ENCODE measurements around the gene FBXO5. TPM values are rescaled to one million over a fixed set of nuclear protein-coding genes. Genes with fewer than 3 reads are reported as not detected.
A peak's percentile ranks its signal among the peaks of the same experiment; 100 is the strongest.

FBXO5 gene

DNA sequence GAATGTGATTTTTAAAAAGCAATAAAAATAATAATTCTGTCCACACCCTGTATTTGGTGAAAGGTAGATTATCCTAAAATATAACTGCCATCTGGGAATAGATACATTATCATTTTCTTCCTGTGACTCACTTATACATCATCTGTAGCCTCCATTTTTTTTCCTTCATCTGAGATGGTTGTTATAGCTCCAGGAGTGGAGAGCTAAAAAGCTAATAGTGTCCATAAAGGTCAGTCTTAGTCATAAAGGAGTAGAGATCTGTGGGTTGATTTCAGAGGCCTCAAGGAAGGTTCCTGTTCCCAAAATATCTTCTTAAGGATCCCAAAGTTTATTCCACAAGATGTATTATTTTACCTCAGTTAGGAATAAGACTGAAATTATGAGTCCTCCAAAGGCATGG, 41.1 kb downstream of the FBXO5 start:
- Histone ChIP-seq H3K9ac (ENCODE audit: low read length) (no peak overlapping the region), H3K27ac (ENCODE audit: low read length, poor library complexity, severe bottlenecking) (no peak overlapping the region), H2BK15ac (ENCODE audit: low read depth, poor library complexity, severe bottlenecking) (no peak overlapping the region), H2AK5ac (ENCODE audit: low read length, severe bottlenecking) (no peak overlapping the region), H2BK5ac (ENCODE audit: low read depth, low read length, poor library complexity, severe bottlenecking) (no peak overlapping the region), H4K8ac (ENCODE audit: low read length) (no peak overlapping the region), H2BK120ac (ENCODE audit: low read depth, low read length) (no peak overlapping the region), H3K27me3 (ENCODE audit: control insufficient read depth in 1 of 2, insufficient read depth in 1 of 2, low read length in 2 of 2) (no peaks in the 10 kb centered on the region), H3K4me3 (ENCODE audit: insufficient read depth in 1 of 2, low read depth in 1 of 2, low read length in 2 of 2) (no peak overlapping the region), H3K4me1 (ENCODE audit: control insufficient read depth, insufficient read depth, low read depth, low read length) (no peaks in the 10 kb centered on the region), H3K36me3 (ENCODE audit: control insufficient read depth in 1 of 2, insufficient read depth in 2 of 2, low read depth in 1 of 2, low read length in 2 of 2) (no peaks in the 10 kb centered on the region), H3K79me1 (replicated peaks; ENCODE audit: low read length, poor library complexity, severe bottlenecking) (no peaks in the 10 kb centered on the region), H3K4ac (ENCODE audit: low read depth in 1 of 2, low read length in 2 of 2) (no peak overlapping the region), H3K23ac (ENCODE audit: low read length in 2 of 2) (no peak overlapping the region), H3K14ac (ENCODE audit: low read length in 2 of 2) (no peak overlapping the region), H2BK12ac (ENCODE audit: low read length in 2 of 2) (no peak overlapping the region), H4K91ac (ENCODE audit: low read length) (no peak overlapping the region), H3K18ac (ENCODE audit: low read depth in 1 of 2, low read length in 2 of 2) (no peak overlapping the region), H2AFZ (ENCODE audit: low read depth, low read length) (no peak overlapping the region), H3K9me3 (ENCODE audit: control insufficient read depth, low read length) (no peaks in the 10 kb centered on the region), H3K4me2 (ENCODE audit: low read length, poor library complexity, severe bottlenecking) (no peak overlapping the region)
- DNase-seq = no peak

DNA sequence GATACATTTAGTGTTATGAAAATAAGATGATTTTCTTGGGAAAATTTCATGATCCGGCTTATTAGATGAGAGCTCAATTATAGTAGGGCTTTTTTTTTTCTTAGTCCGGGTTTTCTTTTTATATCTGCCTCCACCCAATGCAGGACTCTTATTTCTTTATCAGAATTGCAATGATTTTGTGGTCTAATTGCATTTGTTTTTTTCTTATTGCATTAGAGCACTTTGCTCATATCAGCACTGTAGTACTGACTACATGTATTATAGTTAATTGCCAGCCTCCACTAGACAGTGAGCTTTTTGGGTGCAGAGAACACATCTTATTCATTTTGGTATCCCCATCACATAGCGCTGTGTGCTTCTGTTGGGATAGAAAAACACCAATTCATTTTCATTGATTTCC, 50.0 kb downstream of the FBXO5 start:
- Histone ChIP-seq H3K79me1 (replicated peaks; ENCODE audit: low read length, poor library complexity, severe bottlenecking) (no peaks in the 10 kb centered on the region), H3K18ac (ENCODE audit: low read depth in 1 of 2, low read length in 2 of 2) (no peak overlapping the region), H4K8ac (ENCODE audit: low read length) (no peak overlapping the region), H2AK5ac (ENCODE audit: low read length, severe bottlenecking) (no peak overlapping the region), H3K23ac (ENCODE audit: low read length in 2 of 2) (no peak overlapping the region), H3K9ac (ENCODE audit: low read length) (no peak overlapping the region), H2AFZ (ENCODE audit: low read depth, low read length) (no peak overlapping the region), H3K4me3 (ENCODE audit: insufficient read depth in 1 of 2, low read depth in 1 of 2, low read length in 2 of 2) (no peak overlapping the region), H3K36me3 (ENCODE audit: control insufficient read depth in 1 of 2, insufficient read depth in 2 of 2, low read depth in 1 of 2, low read length in 2 of 2) (no peaks in the 10 kb centered on the region), H2BK12ac (ENCODE audit: low read length in 2 of 2) (no peak overlapping the region), H3K4me2 (ENCODE audit: low read length, poor library complexity, severe bottlenecking) (no peak overlapping the region), H2BK15ac (ENCODE audit: low read depth, poor library complexity, severe bottlenecking) (no peak overlapping the region), H3K27me3 (ENCODE audit: control insufficient read depth in 1 of 2, insufficient read depth in 1 of 2, low read length in 2 of 2) (peaks cover 0 to 6% of the 10 kb centered on the region in 2 experiments), H3K4ac (ENCODE audit: low read depth in 1 of 2, low read length in 2 of 2) (no peak overlapping the region), H3K4me1 (ENCODE audit: control insufficient read depth, insufficient read depth, low read depth, low read length) (no peaks in the 10 kb centered on the region), H2BK120ac (ENCODE audit: low read depth, low read length) (no peak overlapping the region), H2BK5ac (ENCODE audit: low read depth, low read length, poor library complexity, severe bottlenecking) (no peak overlapping the region), H3K14ac (ENCODE audit: low read length in 2 of 2) (no peak overlapping the region), H4K91ac (ENCODE audit: low read length) (no peak overlapping the region), H3K27ac (ENCODE audit: low read length, poor library complexity, severe bottlenecking) (no peak overlapping the region), H3K9me3 (ENCODE audit: control insufficient read depth, low read length) (no peaks in the 10 kb centered on the region)
- 75% methylated on average over 1 of the region's 3 CpGs for WGBS
- DNase-seq = no peak

GRCh38 chr6:152922706-152923105, 60.1 kb downstream of the FBXO5 start:
- Histone ChIP-seq H2AK5ac (ENCODE audit: low read length, severe bottlenecking) (no peak overlapping the region), H3K27ac (ENCODE audit: low read length, poor library complexity, severe bottlenecking) (no peak overlapping the region), H3K4ac (ENCODE audit: low read depth in 1 of 2, low read length in 2 of 2) (no peak overlapping the region), H2BK12ac (ENCODE audit: low read length in 2 of 2) (no peak overlapping the region), H2BK120ac (ENCODE audit: low read depth, low read length) (no peak overlapping the region), H3K9ac (ENCODE audit: low read length) (no peak overlapping the region), H3K36me3 (ENCODE audit: control insufficient read depth in 1 of 2, insufficient read depth in 2 of 2, low read depth in 1 of 2, low read length in 2 of 2) (no peaks in the 10 kb centered on the region), H2BK15ac (ENCODE audit: low read depth, poor library complexity, severe bottlenecking) (no peak overlapping the region), H2BK5ac (ENCODE audit: low read depth, low read length, poor library complexity, severe bottlenecking) (no peak overlapping the region), H4K91ac (ENCODE audit: low read length) (no peak overlapping the region), H3K18ac (ENCODE audit: low read depth in 1 of 2, low read length in 2 of 2) (no peak overlapping the region), H3K14ac (ENCODE audit: low read length in 2 of 2) (no peak overlapping the region), H4K8ac (ENCODE audit: low read length) (no peak overlapping the region), H3K4me2 (ENCODE audit: low read length, poor library complexity, severe bottlenecking) (no peak overlapping the region), H3K79me1 (replicated peaks; ENCODE audit: low read length, poor library complexity, severe bottlenecking) (no peaks in the 10 kb centered on the region), H3K4me3 (ENCODE audit: insufficient read depth in 1 of 2, low read depth in 1 of 2, low read length in 2 of 2) (no peak overlapping the region), H3K9me3 (ENCODE audit: control insufficient read depth, low read length) (no peaks in the 10 kb centered on the region), H3K4me1 (ENCODE audit: control insufficient read depth, insufficient read depth, low read depth, low read length) (no peaks in the 10 kb centered on the region), H2AFZ (ENCODE audit: low read depth, low read length) (peak overlapping the region; percentile 39), H3K23ac (ENCODE audit: low read length in 2 of 2) (no peak overlapping the region), H3K27me3 (ENCODE audit: control insufficient read depth in 1 of 2, insufficient read depth in 1 of 2, low read length in 2 of 2) (no peaks in the 10 kb centered on the region)
- WGBS = 88% methylated on average over 2 of the region's 2 CpGs
- DNase-seq = no peak

Small RNA genes lying within 50 kb of the gene (small RNA-seq; reads per million reads assigned to genes)
- gene AL080276.1 (ENCODE audit: low read depth) = not detected
